ENCODE results near the gene KCNJ1. TPM values are rescaled to one million over a fixed set of nuclear protein-coding genes. Genes with fewer than 3 reads are reported as not detected.
A peak's percentile ranks its signal among the peaks of the same experiment; 100 is the strongest.

KCNJ1 gene
- total and polyA plus RNA-seq, 10 donors = 0.02 to 0.09 (median 0.03) TPM; not detected in 7

DNA sequence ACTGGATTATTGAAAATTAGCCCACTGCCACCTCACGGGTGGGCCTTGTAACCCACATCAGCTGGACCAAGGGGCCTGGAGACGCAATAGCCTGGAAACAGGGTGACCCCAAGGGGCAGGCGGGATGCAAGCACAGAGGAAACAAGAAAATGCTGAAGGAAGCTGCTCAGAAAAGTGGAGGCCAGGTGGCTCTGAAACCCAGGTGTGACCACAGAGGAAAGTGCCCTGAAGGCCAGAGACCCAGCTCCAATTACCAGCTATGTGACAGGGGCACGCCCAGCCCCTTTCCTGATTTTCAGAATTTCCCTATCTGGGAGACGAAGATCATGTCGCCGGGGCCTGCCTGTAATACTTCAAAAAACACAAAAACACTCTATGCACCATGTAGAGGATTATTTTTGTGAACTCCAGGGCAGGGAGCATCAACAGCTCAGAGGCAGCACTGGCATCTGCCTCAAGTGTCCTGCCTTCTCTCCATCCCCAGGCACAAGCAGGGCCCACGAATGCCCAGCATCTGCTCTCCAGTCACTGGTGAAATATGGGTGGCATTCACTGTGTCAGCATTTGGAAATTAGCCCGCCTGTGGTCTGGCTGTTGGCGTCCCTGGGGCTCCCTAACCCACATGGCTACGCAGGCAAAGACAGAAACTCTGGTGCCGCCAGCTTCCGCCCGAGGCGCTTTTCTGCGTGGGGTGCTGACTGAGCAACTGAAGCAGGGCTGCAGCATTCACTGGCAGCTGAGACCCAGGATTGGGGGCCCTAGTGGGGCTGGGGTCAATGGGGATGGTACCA, 6.3 kb downstream of the KCNJ1 start:
- Histone ChIP-seq H3K36me3 (no peaks in the 10 kb centered on the region), H3K4me3 (no peak overlapping the region), H3K27ac (peak overlapping the region in 2 of 8 donors; percentile 36 to 55), H3K27me3 (replicated peaks in 1 of 7) (no peaks in the 10 kb centered on the region), H3K9me3 (no peaks in the 10 kb centered on the region), H3K4me1 (peaks cover 0 to 28% (median 18%) of the 10 kb centered on the region in 6 donors)
- DNase-seq = no peak
- TF ChIP-seq POLR2A (IDR thresholded peaks at IDR 0.05) (no peak), POLR2AphosphoS5 (IDR thresholded peaks at IDR 0.05) (no peak)
- TF ChIP-seq, protein P1, sequence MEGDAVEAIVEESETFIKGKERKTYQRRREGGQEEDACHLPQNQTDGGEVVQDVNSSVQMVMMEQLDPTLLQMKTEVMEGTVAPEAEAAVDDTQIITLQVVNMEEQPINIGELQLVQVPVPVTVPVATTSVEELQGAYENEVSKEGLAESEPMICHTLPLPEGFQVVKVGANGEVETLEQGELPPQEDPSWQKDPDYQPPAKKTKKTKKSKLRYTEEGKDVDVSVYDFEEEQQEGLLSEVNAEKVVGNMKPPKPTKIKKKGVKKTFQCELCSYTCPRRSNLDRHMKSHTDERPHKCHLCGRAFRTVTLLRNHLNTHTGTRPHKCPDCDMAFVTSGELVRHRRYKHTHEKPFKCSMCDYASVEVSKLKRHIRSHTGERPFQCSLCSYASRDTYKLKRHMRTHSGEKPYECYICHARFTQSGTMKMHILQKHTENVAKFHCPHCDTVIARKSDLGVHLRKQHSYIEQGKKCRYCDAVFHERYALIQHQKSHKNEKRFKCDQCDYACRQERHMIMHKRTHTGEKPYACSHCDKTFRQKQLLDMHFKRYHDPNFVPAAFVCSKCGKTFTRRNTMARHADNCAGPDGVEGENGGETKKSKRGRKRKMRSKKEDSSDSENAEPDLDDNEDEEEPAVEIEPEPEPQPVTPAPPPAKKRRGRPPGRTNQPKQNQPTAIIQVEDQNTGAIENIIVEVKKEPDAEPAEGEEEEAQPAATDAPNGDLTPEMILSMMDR (IDR thresholded peaks at IDR 0.05 in 8 of 11, conservative IDR thresholded peaks at IDR 0.05 in 3 of 11) = no peak
- intact Hi-C loops (cut with DNase I; ENCODE audit: low total_unique reads) = loop anchor here (10.0 kb wide), 1 partner anchor 86 kb away; no protein-coding TSS in a partner anchor
- 78 to 89% (median 87%) methylated on average over 13 to 16 of the region's 16 CpGs for WGBS, 5 donors

DNA sequence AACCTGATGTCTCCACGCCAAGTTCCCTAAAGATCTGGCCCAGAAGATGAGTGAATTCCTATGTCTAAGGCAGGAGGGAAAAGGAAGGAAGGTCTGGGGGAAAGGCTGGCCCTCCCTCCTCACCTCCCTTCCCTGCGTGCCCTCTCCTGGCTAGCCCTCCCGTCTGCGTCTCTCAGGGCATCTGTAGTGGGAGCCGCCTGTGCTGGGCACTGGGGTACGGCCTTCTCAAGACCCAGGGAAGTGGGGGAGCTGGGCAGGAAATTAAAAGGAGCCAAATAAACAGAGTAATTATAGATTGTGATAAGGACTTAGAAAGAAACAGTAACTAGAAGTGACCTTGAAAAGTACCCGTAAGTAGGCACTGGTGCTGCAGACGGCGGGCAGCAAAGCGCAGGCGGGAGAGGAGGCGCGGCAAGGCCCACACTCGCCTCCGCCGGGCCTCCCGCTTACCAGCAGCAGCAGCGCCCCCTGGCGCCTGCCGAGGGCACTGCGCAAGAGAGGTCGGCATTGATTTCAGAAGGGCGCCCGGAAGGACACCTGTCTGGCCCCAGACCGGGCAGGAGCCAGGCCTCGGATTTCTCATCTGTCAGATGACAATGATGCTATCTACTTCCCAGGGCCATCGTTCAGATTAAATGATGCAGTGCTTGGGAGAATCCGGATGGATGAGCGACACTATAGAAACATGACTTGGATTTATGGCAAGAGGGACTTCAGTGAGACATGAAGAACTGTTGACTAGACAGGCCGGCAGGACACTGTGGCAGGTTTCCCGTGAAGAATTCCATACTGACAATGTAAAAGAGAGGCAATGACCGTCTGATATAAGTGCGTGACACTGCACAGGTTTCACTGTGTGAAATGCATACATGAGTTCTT, 7.3 kb downstream of the KCNJ1 start:
- Histone ChIP-seq H3K4me1 (peaks cover 0 to 28% (median 19%) of the 10 kb centered on the region in 6 donors), H3K36me3 (no peaks in the 10 kb centered on the region), H3K9me3 (no peaks in the 10 kb centered on the region), H3K27ac (peak overlapping the region in 5 of 8 donors; percentile 28 to 55 (median 44)), H3K4me3 (no peak overlapping the region), H3K27me3 (replicated peaks in 1 of 7) (no peaks in the 10 kb centered on the region)
- DNase-seq = peak; percentile 96
- intact Hi-C loops (cut with DNase I; ENCODE audit: low total_unique reads) = loop anchor here (10.0 kb wide), 1 partner anchor 85 kb away; no protein-coding TSS in a partner anchor
- 24 to 31% (median 27%) methylated on average over 30 to 33 of the region's 33 CpGs for WGBS, 5 donors
- TF ChIP-seq, protein P1 (IDR thresholded peaks at IDR 0.05 in 8 of 11, conservative IDR thresholded peaks at IDR 0.05 in 3 of 11) = peak; percentile 81 to 99 (median 94)
- TF ChIP-seq POLR2A (IDR thresholded peaks at IDR 0.05) = no peak
- TF ChIP-seq POLR2AphosphoS5 (IDR thresholded peaks at IDR 0.05) = peak; percentile 52 to 86 (median 72)

DNA sequence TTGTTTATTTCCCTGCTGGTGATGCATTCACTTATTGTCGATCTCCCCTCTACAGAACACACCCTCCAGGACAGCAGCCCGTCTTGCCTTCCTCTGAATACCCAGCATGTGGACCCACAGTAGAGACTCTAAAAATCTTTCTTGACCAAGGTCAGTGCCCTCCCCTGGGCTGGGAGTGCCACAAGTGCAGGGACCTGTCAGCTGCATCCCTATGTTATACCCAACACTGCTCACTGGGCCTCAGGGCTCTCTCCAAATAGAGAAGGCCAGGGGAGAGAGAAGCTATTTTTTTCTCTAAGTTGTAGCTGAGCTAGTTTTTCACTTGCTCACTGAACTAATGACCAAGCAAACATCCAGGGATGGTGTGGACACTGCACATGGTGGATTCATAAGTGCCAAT, 9.8 kb downstream of the KCNJ1 start:
- Histone ChIP-seq H3K4me1 (peaks cover 0 to 35% (median 19%) of the 10 kb centered on the region in 6 donors), H3K27ac (no peak overlapping the region), H3K4me3 (no peak overlapping the region), H3K36me3 (no peaks in the 10 kb centered on the region), H3K9me3 (no peaks in the 10 kb centered on the region), H3K27me3 (replicated peaks in 1 of 7) (no peaks in the 10 kb centered on the region)
- 82 to 100% (median 88%) methylated on average over 2 of the region's 2 CpGs for WGBS, 5 donors
- intact Hi-C loops (cut with DNase I; ENCODE audit: low total_unique reads) = no loop called here
- DNase-seq = no peak
- TF ChIP-seq POLR2A (IDR thresholded peaks at IDR 0.05) (no peak), POLR2AphosphoS5 (IDR thresholded peaks at IDR 0.05) (no peak)
- TF ChIP-seq, protein P1 (IDR thresholded peaks at IDR 0.05 in 8 of 11, conservative IDR thresholded peaks at IDR 0.05 in 3 of 11) = no peak
